ENCODE results near the gene CLEC16A.

DNA sequence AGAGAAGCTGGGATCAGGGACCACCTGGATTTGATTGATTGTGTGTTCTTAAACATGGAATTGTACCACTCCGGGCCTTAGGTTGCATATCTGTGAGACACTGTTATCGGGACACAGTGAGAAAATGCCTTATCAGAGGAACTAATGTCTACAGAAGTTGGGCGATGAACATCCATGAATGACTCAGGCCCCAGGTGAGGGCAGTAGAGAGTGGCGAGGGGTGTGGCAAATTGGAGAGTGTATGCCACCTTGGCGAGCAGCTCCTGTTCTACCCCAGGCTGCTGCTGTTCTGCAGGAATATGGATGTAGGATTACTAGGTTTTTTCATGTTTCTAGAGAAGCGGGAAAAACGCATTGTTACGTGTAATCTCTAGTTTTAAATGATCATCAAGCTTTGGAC, 38.8 kb downstream of the CLEC16A start:
- TF ChIP-seq, protein P1, sequence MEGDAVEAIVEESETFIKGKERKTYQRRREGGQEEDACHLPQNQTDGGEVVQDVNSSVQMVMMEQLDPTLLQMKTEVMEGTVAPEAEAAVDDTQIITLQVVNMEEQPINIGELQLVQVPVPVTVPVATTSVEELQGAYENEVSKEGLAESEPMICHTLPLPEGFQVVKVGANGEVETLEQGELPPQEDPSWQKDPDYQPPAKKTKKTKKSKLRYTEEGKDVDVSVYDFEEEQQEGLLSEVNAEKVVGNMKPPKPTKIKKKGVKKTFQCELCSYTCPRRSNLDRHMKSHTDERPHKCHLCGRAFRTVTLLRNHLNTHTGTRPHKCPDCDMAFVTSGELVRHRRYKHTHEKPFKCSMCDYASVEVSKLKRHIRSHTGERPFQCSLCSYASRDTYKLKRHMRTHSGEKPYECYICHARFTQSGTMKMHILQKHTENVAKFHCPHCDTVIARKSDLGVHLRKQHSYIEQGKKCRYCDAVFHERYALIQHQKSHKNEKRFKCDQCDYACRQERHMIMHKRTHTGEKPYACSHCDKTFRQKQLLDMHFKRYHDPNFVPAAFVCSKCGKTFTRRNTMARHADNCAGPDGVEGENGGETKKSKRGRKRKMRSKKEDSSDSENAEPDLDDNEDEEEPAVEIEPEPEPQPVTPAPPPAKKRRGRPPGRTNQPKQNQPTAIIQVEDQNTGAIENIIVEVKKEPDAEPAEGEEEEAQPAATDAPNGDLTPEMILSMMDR (IDR thresholded peaks at IDR 0.05 in 4 of 5, conservative IDR thresholded peaks at IDR 0.05 in 1 of 5), result peak in 1 of 5 experiments; percentile 11
- no peak for TF ChIP-seq POLR2A (IDR thresholded peaks at IDR 0.05)
